Measurements from ENCODE around the gene ADARB1.

ADARB1 gene

DNA sequence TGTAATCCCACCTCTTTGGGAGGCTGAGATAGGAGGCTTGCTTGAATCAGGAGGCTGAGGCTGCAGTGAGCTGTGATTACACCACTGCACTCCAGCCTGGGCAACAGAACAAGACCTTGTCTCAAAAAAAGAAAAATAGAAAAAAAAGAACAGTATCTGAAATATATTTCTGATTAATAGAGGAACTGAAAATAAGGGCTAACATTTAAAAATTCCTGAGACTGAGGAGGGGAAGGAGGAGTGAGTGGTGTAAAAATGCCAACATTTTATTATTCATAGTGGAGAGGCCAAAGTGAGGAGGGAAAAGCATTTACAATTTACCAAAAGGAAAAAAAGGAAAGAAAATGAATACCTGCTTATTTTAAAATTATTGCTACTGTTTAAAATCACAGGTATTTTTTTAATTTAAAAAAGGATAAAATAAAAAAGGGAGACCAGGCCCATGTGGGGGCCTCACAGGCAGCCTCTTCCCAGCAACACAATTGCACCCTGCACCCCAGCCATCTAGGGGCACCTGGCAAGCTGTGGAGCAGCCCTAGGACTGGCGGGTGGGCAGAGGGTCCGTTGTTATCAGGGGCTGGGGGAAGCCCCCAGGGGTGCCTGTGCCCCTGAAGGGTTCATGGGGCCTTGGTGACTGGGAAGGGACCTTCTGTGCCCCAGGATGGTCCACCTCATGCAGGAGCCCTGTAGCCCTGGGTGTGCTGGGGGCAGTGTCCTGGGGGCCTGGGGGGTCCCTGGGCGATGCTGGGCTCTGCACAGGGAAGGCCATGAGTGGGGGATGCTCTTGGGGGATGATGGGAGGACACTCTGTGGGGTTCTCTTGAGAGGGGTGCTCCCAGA, 34.8 kb upstream of the ADARB1 start:
- no peak for DNase-seq

DNA sequence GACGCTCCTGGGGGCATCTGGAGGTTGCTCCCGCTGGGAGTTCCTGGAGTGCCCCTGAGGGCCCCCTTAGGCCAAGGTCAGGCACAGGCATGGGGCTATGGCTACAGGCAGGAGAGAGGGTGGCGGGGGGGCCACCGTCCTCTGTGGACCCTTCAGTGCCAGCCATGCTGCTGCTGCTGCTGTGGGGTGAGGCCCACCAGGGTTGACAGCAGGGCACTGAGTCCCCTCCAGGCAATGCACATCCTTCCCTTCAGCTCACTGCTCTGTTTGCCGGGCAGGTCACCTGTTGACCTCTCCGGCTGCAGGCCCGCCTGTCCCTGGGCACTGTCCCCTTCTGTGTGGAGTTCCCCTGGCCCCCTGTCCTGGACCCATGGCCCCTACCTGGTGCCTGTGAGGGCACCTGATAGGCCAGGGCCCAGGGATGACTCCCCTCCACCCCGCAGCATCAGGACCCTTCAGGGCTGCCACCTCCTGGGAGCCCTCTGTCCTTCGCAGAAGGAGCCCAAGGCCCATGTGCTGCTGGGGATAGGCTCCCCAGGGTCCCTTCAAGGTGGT, 34.1 kb upstream of the ADARB1 start:
- DNase-seq = no peak

GRCh38 chr21:45040739-45041138, 33.6 kb upstream of the ADARB1 start:
- no peak for DNase-seq

- DNase-seq = no peak
Measured at GRCh38 chr21:45041351-45041805, 33.0 kb upstream of the ADARB1 start.

GRCh38 chr21:45041984-45042663, 32.3 kb upstream of the ADARB1 start:
- no peak for DNase-seq

- DNase-seq = no peak
Measured at GRCh38 chr21:45042664-45043161, 31.7 kb upstream of the ADARB1 start.

DNA sequence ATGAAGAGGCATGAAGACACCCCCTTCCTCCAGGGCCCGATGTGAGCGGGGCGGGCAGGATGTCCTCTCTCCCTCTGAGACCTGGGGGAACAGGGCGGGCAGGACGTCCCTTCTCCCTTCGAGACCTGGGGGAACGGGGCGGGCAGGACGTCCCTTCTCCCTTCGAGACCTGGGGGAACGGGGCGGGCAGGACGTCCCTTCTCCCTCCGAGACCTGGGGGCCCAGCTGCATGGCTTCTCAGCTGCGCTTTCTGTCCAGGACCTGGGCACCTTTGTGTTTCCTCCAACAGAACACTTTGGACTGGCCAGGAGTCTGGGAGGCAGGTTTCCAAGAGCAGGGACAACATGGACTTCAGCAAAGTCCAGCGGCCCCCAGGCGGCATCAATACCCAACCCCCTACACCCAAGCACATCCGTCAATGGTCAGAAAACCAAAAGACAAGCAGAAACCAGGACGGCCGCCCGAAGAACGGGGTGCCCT, 30.8 kb upstream of the ADARB1 start:
- no peak for DNase-seq

- no peak for DNase-seq
Measured at GRCh38 chr21:45045481-45045880, 28.9 kb upstream of the ADARB1 start.

GRCh38 chr21:45047257-45047656, 27.1 kb upstream of the ADARB1 start:
- no peak for DNase-seq

- DNase-seq = no peak
Measured at GRCh38 chr21:45048026-45048698, 26.2 kb upstream of the ADARB1 start.

GRCh38 chr21:45048968-45049367, 25.4 kb upstream of the ADARB1 start:
- no peak for DNase-seq

DNA sequence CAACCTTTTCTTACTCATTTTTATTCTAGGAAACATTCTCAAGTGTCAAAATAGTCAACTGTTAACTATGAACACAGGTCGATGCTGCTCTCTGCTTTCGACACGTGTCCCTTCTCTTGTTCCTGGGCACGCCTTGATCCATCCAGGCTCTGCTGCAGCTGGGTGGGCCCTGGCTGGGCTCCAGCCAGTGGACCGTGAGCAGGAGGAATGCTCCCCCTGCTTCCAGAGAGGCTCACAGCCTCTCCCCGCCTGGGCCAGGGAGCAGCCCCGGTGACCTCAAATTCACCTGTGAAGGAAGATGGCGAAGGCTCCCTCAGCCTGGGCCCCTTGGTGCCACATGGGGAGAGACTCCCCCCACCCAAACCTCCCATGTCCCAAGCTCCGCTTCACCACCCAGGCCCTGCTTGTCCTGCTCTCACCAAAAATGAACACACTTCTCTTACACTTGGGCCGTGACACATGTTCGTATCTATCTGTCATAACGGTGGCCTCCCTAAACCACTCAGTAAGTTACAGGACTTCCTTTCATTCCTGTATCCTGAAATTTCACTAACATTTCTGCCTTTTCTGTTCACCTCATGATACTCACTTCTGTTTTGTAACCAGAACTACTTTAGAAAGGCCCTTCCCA, 24.6 kb upstream of the ADARB1 start:
- no peak for DNase-seq

DNA sequence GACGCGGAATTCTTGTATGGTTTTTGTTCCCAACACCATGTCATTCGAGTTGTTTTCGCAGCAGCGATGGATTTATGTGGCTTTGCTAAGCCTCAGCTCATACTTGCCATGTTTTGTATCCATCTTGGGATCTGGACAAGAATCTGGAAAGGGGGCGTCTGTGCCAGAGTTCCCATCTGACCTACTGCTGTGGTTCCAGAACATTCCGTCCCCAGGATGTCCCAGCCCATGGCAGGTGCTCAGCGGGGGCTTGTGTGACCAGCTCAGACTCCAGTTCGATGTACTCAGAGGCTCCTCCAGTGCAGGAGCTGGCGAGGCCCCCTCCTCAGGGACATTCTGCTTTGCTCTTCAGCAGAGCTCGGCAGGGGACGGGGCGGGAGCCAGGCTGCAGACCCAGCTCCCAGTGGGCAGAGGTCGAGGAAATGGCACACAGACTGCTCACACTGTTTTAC, 24.0 kb upstream of the ADARB1 start:
- DNase-seq = no peak

- DNase-seq = no peak
Measured at GRCh38 chr21:45050797-45051489, 23.4 kb upstream of the ADARB1 start.

GRCh38 chr21:45051580-45052434, 22.6 kb upstream of the ADARB1 start:
- DNase-seq = no peak

- no peak for DNase-seq
Measured at GRCh38 chr21:45052960-45053359, 21.4 kb upstream of the ADARB1 start.

DNA sequence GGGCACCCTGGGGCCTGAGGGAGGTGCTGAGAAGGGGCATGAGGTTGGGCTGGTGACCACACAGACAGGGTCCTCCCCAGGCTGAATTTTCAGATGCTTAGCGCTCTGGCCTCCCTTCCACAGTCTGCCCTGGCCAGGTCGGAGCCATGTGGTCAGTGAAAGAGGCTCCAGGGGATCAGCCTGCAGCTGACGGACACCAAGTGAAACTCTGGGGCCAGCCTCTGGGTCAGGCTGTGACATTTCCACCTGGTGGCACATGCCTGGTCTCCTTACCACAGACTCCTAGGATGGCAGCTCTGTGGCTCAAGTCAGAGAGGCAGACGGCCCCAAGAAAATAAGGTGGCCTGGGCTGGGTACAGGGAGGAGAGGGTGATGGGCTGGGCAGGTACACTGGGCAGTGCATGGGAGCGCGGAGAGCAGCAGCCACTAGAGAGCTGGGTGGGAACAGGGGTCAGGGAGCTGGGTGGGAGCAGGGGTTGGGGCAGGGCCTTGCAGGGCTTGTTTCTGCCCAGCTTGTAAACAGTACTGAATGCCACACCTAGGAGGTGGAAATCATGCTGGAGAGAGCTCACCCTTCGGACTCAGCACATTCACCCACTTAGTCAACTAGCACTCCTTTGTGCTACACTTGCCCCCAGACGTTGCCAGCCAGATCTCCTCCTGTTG, 20.7 kb upstream of the ADARB1 start:
- no peak for DNase-seq

DNA sequence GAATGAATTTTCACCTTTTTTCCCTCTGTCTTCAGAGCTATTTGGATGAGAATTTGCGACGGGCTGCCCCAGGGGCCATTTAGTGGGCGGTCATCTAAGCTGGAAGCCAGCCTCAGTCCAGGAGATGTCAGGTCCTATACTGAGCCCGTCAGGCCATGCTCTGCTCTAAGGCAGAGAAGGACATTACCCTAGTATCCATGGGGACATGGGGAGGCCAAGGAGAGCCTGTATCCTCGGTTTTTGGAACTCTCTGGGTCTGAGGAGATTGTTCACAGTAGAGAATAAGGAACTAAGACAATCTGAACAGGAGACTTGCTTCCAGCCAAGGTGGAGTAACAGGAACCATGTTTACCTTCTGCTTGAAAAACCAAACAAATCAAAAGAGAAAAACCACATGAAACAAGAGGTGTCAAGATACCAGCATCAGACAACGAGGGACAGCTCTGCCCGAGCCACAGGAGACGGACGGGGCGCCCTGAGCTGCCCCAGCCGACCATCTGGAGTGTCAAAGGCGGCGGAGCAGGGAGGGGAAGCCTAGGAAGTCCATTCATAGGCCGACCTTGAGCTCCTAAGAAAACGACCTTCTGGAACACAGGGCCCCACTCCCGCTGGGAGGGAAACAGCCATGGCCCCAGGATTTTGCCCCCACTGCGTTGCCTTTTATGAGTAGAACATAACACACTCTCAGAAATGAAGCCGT, 20.0 kb upstream of the ADARB1 start:
- no peak for DNase-seq

DNA sequence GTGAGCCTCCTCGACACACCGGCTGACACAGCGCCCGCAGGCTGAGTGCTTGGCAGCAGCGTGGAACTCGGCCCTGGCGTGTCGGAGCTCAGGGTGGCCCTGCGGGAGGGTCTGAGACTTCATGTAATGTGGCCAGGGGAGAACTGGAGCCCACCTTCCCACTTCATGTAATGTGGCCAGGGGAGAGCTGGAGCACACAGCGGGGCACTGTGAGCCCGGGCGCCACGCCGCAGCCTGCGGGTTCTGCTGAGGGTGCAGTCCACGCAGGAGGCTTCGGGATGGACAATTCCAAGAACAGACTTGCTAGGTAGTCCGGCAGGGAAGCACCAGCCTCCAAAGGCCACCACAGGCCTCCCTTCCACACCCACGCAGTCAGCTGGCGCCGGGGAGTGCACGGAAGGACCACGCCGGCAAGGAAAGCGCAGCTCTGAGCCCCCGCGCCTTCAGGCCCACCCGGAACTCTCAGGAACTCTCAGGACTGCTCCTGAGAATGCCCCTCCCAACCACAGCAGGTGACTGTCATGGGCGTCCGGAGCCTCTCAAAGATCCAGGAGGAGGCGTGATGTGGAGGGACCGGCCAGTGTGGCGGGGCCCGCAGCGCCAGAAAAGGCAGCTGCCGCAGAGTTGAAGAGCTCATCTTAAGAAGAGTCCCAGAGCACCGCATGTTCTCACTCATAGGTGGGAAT, 19.3 kb upstream of the ADARB1 start:
- no peak for DNase-seq
